Panc1 (cell line): ENCODE data around the gene JMJD1C. TPM values are rescaled to one million over a fixed set of nuclear protein-coding genes. Genes with fewer than 3 reads are reported as not detected.

Source experiments
- ATAC-seq: fragments of 200-7000 bp; cut with Tn5 transposase; 2 replicates; pipeline ENCODE4 v1.9.1; 2020; ENCODE audit warnings: mild to moderate bottlenecking, moderate library complexity
- BruUV-seq: library from RNA; stranded (reverse); fragments of 400-500 nt; replicated peaks from 2 replicates; lab custom pipeline; 2021; lab: Mats Ljungman, UMichigan
- CTCF ChIA-PET: fragments of 300-600 bp; sonication (Branson Sonifier 250); formaldehyde crosslinking; loops from one replicate; lab custom pipeline; 2022; ENCODE audit warnings: antibody characterized with exemption; lab: Charles Lee
- POLR2A ChIA-PET: fragments of 300-600 bp; sonication (Branson Sonifier 250); formaldehyde crosslinking; loops from one replicate; lab custom pipeline; 2022; ENCODE audit warnings: antibody characterized with exemption; lab: Charles Lee
- DNase-seq: peaks from one replicate; pipeline ENCODE4 v3.0.0-alpha.2; 2010; ENCODE audit warnings: low read depth, low spot score
- H3K27ac ChIP-seq: 2 replicates; pipeline ENCODE4 v1.5.1; 2011; ENCODE audit warnings: mild to moderate bottlenecking, low read length, inconsistent platforms
- H3K27me3 ChIP-seq: fragments of 200-500 bp; sonication (Bioruptor generic); 2 replicates; pipeline ENCODE4 v1.6.0; 2014; ENCODE audit warnings: low read length, inconsistent platforms; ENCODE audit not compliant: control insufficient read depth, insufficient read depth
- H3K36me3 ChIP-seq: fragments of 200-500 bp; sonication (Bioruptor generic); 2 replicates; pipeline ENCODE4 v1.5.1; 2014; ENCODE audit warnings: inconsistent platforms, mild to moderate bottlenecking, low read length, moderate library complexity; ENCODE audit not compliant: control insufficient read depth, insufficient read depth
- H3K4me1 ChIP-seq: 2 replicates; pipeline ENCODE4 v1.5.1; 2011; ENCODE audit warnings: inconsistent platforms, mild to moderate bottlenecking, low read length, moderate library complexity; ENCODE audit not compliant: control insufficient read depth, insufficient read depth
- H3K4me3 ChIP-seq, 2 experiments: 2 replicates each; pipeline ENCODE4 v1.5.1; 2011 to 2012; ENCODE audit warnings: low read depth in 2 of 2, low read length in 2 of 2, mild to moderate bottlenecking in 2 of 2, inconsistent platforms in 1 of 2, moderate library complexity in 1 of 2
- H3K9me3 ChIP-seq: fragments of 200-500 bp; sonication (Bioruptor generic); 2 replicates; pipeline ENCODE4 v1.5.1; 2014; ENCODE audit warnings: low read depth, mild to moderate bottlenecking, inconsistent platforms, low read length, moderate library complexity; ENCODE audit not compliant: control insufficient read depth, insufficient read depth
- CTCF ChIP-seq: fragments of 450-650 bp; IDR thresholded peaks from 2 replicates; pipeline ENCODE4 v1.5.1; 2017; ENCODE audit warnings: mild to moderate bottlenecking
- POLR2AphosphoS5 ChIP-seq: IDR thresholded peaks from 2 replicates; pipeline ENCODE4 v1.6.1; 2012; ENCODE audit warnings: mild to moderate bottlenecking, low read depth, low read length, moderate library complexity
- REST ChIP-seq, 2 experiments: IDR thresholded peaks; 2 replicates each; pipeline ENCODE4 v1.6.1; 2011 to 2012; ENCODE audit warnings: low read depth in 2 of 2, control low read depth in 1 of 2, low read length in 1 of 2, mild to moderate bottlenecking in 1 of 2, moderate library complexity in 1 of 2; ENCODE audit not compliant: insufficient read depth in 1 of 2
- SIN3A ChIP-seq: IDR thresholded peaks from 2 replicates; pipeline ENCODE4 v1.6.1; 2012; ENCODE audit warnings: low read depth, mild to moderate bottlenecking, low read length, moderate library complexity, borderline replicate concordance; ENCODE audit not compliant: insufficient read depth
- TCF7L2 ChIP-seq: IDR thresholded peaks from 2 replicates; pipeline ENCODE4 v1.6.1; 2011; ENCODE audit warnings: mild to moderate bottlenecking, low read depth, low read length, inconsistent platforms
- in situ Hi-C: cut with HindIII; loops from 2 replicates; pipeline ENCODE4 v1.10.0; 2016; ENCODE audit warnings: low sequenced_read_pairs, low pct_unique_long_range_greater_than_20kb
- intact Hi-C: fragments of 100-400 bp; cut with micrococcal nuclease; formaldehyde crosslinking; loops from one replicate; pipeline ENCODE4 v1.10.0; 2022; ENCODE audit not compliant: unreplicated experiment
- total RNA-seq: library from RNA; stranded (reverse); gene quantifications from one replicate; pipeline ENCODE4 v1.2.1, GENCODE V29; 2021; ENCODE audit not compliant: unreplicated experiment

Gene JMJD1C
- total RNA-seq, 1 experiment from 2014 or later, result 88.3 TPM

GRCh38 chr10:63206576-63206975 lies 259.2 kb downstream of the JMJD1C start:
- Histone ChIP-seq H3K9me3 (no peaks in the 10 kb centered on the region), H3K4me3 (no peak overlapping the region), H3K4me1 (peaks cover 6% of the 10 kb centered on the region; the same call in 1 of the 2 replicates), H3K27me3 (no peaks in the 10 kb centered on the region), H3K36me3 (peaks cover 55% of the 10 kb centered on the region), H3K27ac (no peak overlapping the region)
- no TSS peak for BruUV-seq
- in situ Hi-C loops (no loop called here), intact Hi-C loops (no loop called here)
- ChIA-PET CTCF (no interaction called here), POLR2A (interaction anchor here (0.5 kb wide), 1 partner anchor 105 kb away, joined by 7 read pairs; no protein-coding TSS in a partner anchor)
- no peak for TF ChIP-seq POLR2AphosphoS5
- no peak for TF ChIP-seq CTCF
- TF ChIP-seq SIN3A, result no peak
- no peak for TF ChIP-seq REST (IDR thresholded peaks at IDR 0.05; ENCODE audit: insufficient read depth in 1 of 2, low read depth in 2 of 2, low read length in 1 of 2)
- no peak for TF ChIP-seq TCF7L2
- ATAC-seq, result no peak
- DNase-seq, result no peak

GRCh38 chr10:63205421-63205820 lies 260.4 kb downstream of the JMJD1C start:
- Histone ChIP-seq H3K4me1 (peaks cover 6% of the 10 kb centered on the region; the same call in 1 of the 2 replicates), H3K27me3 (no peaks in the 10 kb centered on the region), H3K9me3 (no peaks in the 10 kb centered on the region), H3K36me3 (peaks cover 61% of the 10 kb centered on the region), H3K27ac (no peak overlapping the region), H3K4me3 (no peak overlapping the region)
- CTCF ChIA-PET, result no interaction called here
- in situ Hi-C loops, result no loop called here
- DNase-seq (no peak), ATAC-seq (no peak)
- intact Hi-C loops, result no loop called here
- no TSS peak for BruUV-seq
- no peak for TF ChIP-seq TCF7L2
- no peak for TF ChIP-seq CTCF
- TF ChIP-seq SIN3A, result no peak
- TF ChIP-seq POLR2AphosphoS5, result no peak
- no peak for TF ChIP-seq REST (IDR thresholded peaks at IDR 0.05; ENCODE audit: insufficient read depth in 1 of 2, low read depth in 2 of 2, low read length in 1 of 2)
- POLR2A ChIA-PET, result no interaction called here
